UCSD-AML1 (cell line): Measurements from ENCODE around the gene EPS8L1.

Source experiments
- DNase-seq: peaks from one replicate; lab custom pipeline; 2025; ENCODE audit not compliant: unreplicated experiment; lab: John Stamatoyannopoulos, UW

EPS8L1 gene

GRCh38 chr19:55079400-55080038 lies 3.9 kb downstream of the EPS8L1 start:
- no peak for DNase-seq

- no peak for DNase-seq
These were observed 4.7 kb downstream of the EPS8L1 start for GRCh38 chr19:55080121-55080967.

GRCh38 chr19:55080968-55081769 lies 5.5 kb downstream of the EPS8L1 start:
- peak; percentile 97 for DNase-seq

GRCh38 chr19:55081770-55082019 lies 6.0 kb downstream of the EPS8L1 start:
- no peak for DNase-seq

- DNase-seq = peak; percentile 89
These were observed 6.6 kb downstream of the EPS8L1 start for GRCh38 chr19:55082020-55082851.

GRCh38 chr19:55083004-55083850 lies 7.6 kb downstream of the EPS8L1 start:
- no peak for DNase-seq

- DNase-seq = no peak
These were observed 8.7 kb downstream of the EPS8L1 start for GRCh38 chr19:55084416-55084815.

- no peak for DNase-seq
These were observed 10.4 kb downstream of the EPS8L1 start for GRCh38 chr19:55085923-55086715.

- no peak for DNase-seq
These were observed 11.3 kb downstream of the EPS8L1 start for GRCh38 chr19:55086730-55087541.

GRCh38 chr19:55087542-55087901 lies 11.9 kb downstream of the EPS8L1 start:
- no peak for DNase-seq

GRCh38 chr19:55088021-55088451 lies 12.4 kb downstream of the EPS8L1 start:
- no peak for DNase-seq

- DNase-seq = peak; percentile 85
These were observed 13.1 kb downstream of the EPS8L1 start for GRCh38 chr19:55088543-55089341.

GRCh38 chr19:55089342-55089944 lies 13.8 kb downstream of the EPS8L1 start:
- no peak for DNase-seq

- no peak for DNase-seq
These were observed 14.9 kb downstream of the EPS8L1 start for GRCh38 chr19:55090564-55090963.

GRCh38 chr19:55091126-55091910 lies 15.6 kb downstream of the EPS8L1 start:
- DNase-seq = no peak

GRCh38 chr19:55091955-55092354 lies 16.3 kb downstream of the EPS8L1 start:
- no peak for DNase-seq
